Measurements from ENCODE around the gene CTDSPL. TPM values are rescaled to one million over a fixed set of nuclear protein-coding genes. Genes with fewer than 3 reads are reported as not detected.

CTDSPL gene
- total and polyA plus RNA-seq, 2 of the 13 experiments (the other 11 are each of a cell fraction or from before 2014, with no cell fraction given): 26.1 to 142 TPM

DNA sequence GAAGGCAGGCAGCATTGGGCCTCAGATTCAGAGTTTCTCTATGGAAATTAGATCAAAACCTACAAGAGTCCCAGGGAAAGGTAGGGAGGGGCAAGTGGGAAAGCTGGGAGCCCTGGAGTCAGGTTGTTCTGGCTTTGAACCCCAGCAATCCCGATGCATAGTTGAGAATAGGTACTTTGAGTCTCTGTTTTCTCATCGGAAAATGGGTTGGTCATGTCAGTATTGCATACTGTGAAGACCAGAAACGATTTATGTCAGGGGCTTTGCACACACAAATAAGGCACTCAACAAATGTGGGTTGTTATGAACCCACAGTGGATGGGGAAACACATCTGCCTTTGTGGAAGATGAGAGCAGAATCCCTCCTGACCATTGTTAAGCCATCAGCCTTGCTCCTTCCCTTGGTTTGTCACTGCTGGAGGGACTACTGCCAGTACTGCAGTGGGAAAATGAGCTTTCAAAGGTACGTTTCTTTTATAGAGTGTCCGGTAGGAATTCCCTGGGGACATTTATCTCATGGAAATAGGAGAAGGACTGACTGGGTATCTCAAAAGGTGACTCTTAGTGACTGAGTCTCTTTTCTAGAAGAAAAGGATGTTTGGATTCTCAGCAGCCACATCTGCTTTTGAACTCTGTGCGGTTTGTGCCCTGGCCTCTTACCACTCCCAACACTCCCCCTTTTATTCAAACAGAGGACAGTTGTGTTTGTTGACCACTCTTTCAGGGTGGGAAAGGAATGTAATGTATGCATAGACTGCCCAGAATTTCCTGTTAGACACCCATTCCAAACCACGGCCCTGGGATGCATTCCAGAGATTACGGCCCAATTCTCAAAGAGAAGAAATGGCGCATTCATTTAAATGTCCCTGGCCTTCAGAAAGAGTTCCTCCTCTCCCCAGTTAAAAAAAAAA lies 74.3 kb downstream of the CTDSPL start (continued):
- TF ChIP-seq ZNF121 (CRISPR knock-in tag; IDR thresholded peaks at IDR 0.05) (no peak), SOX5 (CRISPR knock-in tag; IDR thresholded peaks at IDR 0.05; ENCODE audit: borderline replicate concordance) (peak; percentile 87), PAF1 (CRISPR knock-in tag; IDR thresholded peaks at IDR 0.05) (no peak), ZNF737 (CRISPR knock-in tag; IDR thresholded peaks at IDR 0.05; ENCODE audit: borderline replicate concordance) (no peak), TAF1 (CRISPR knock-in tag; IDR thresholded peaks at IDR 0.05) (no peak), CENPBD1 (CRISPR knock-in tag; IDR thresholded peaks at IDR 0.05; ENCODE audit: borderline replicate concordance, low read depth) (no peak), SMARCC2 (IDR thresholded peaks at IDR 0.05) (no peak), DMTF1 (CRISPR knock-in tag; IDR thresholded peaks at IDR 0.05) (no peak), HMGA1 (CRISPR knock-in tag; conservative IDR thresholded peaks at IDR 0.05) (no peak), ISX (CRISPR knock-in tag; conservative IDR thresholded peaks at IDR 0.05) (no peak), ZNF780A (CRISPR knock-in tag; IDR thresholded peaks at IDR 0.05) (no peak), ZNF562 (CRISPR knock-in tag; IDR thresholded peaks at IDR 0.05; ENCODE audit: borderline replicate concordance) (no peak), ARNT2 (CRISPR knock-in tag; IDR thresholded peaks at IDR 0.05; ENCODE audit: low read depth) (no peak), GZF1 (CRISPR knock-in tag; IDR thresholded peaks at IDR 0.05) (peak; percentile 96), ZSCAN29 (CRISPR knock-in tag; conservative IDR thresholded peaks at IDR 0.05) (no peak), GPN1 (CRISPR knock-in tag; IDR thresholded peaks at IDR 0.05; ENCODE audit: borderline replicate concordance) (no peak), HNF1A (IDR thresholded peaks at IDR 0.05; ENCODE audit: low read depth) (peak; percentile 87), HNF1A (CRISPR knock-in tag; IDR thresholded peaks at IDR 0.05; ENCODE audit: borderline replicate concordance) (peak; percentile 86; the same call in 1 of the 2 replicates), HDAC2 (CRISPR knock-in tag; IDR thresholded peaks at IDR 0.05) (peak; percentile 84), ZNF256 (CRISPR knock-in tag; conservative IDR thresholded peaks at IDR 0.05) (no peak)
- TF ChIP-seq, protein P1, sequence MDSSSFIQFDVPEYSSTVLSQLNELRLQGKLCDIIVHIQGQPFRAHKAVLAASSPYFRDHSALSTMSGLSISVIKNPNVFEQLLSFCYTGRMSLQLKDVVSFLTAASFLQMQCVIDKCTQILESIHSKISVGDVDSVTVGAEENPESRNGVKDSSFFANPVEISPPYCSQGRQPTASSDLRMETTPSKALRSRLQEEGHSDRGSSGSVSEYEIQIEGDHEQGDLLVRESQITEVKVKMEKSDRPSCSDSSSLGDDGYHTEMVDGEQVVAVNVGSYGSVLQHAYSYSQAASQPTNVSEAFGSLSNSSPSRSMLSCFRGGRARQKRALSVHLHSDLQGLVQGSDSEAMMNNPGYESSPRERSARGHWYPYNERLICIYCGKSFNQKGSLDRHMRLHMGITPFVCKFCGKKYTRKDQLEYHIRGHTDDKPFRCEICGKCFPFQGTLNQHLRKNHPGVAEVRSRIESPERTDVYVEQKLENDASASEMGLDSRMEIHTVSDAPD (CRISPR knock-in tag; IDR thresholded peaks at IDR 0.05): no peak
- TF ChIP-seq, protein P2, sequence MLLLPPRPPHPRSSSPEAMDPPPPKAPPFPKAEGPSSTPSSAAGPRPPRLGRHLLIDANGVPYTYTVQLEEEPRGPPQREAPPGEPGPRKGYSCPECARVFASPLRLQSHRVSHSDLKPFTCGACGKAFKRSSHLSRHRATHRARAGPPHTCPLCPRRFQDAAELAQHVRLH (CRISPR knock-in tag; IDR thresholded peaks at IDR 0.05; ENCODE audit: borderline replicate concordance, low read depth): no peak; the same call in 1 of the 2 replicates

Data from HepG2 (cell line).